ENCODE data around the gene LIPC.

The LIPC gene

GRCh38 chr15:58554758-58555157, 123.0 kb downstream of the LIPC start:
- H3K4me3 ChIP-seq (ENCODE audit: low read depth, low read length) = no peak overlapping the region
- no peak for DNase-seq (ENCODE audit: low read depth)
- TF ChIP-seq, protein P1, sequence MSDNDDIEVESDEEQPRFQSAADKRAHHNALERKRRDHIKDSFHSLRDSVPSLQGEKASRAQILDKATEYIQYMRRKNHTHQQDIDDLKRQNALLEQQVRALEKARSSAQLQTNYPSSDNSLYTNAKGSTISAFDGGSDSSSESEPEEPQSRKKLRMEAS (IDR thresholded peaks at IDR 0.05; ENCODE audit: low read depth, low read length) = no peak
- TF ChIP-seq POLR2A (IDR thresholded peaks at IDR 0.05; ENCODE audit: extremely low read depth, insufficient read length) = no peak
- TF ChIP-seq CTCF (IDR thresholded peaks at IDR 0.05; ENCODE audit: low read depth, low read length) = no peak
- TF ChIP-seq MYC (IDR thresholded peaks at IDR 0.05; ENCODE audit: low read depth, low read length) = no peak

GRCh38 chr15:58555162-58556027, 123.6 kb downstream of the LIPC start:
- no peak overlapping the region for H3K4me3 ChIP-seq (ENCODE audit: low read depth, low read length)
- TF ChIP-seq MYC (IDR thresholded peaks at IDR 0.05; ENCODE audit: low read depth, low read length) (no peak), CTCF (IDR thresholded peaks at IDR 0.05; ENCODE audit: low read depth, low read length) (no peak), POLR2A (IDR thresholded peaks at IDR 0.05; ENCODE audit: extremely low read depth, insufficient read length) (no peak)
- TF ChIP-seq, protein P1 (IDR thresholded peaks at IDR 0.05; ENCODE audit: low read depth, low read length) = no peak
- peak; percentile 6 for DNase-seq (ENCODE audit: low read depth)

- TF ChIP-seq, protein P1 (IDR thresholded peaks at IDR 0.05; ENCODE audit: low read depth, low read length) = no peak
- TF ChIP-seq MYC (IDR thresholded peaks at IDR 0.05; ENCODE audit: low read depth, low read length) = no peak
- TF ChIP-seq POLR2A (IDR thresholded peaks at IDR 0.05; ENCODE audit: extremely low read depth, insufficient read length) = no peak
- no peak for TF ChIP-seq CTCF (IDR thresholded peaks at IDR 0.05; ENCODE audit: low read depth, low read length)
- H3K4me3 ChIP-seq (ENCODE audit: low read depth, low read length) = no peak overlapping the region
- DNase-seq (ENCODE audit: low read depth) = peak; percentile 6
Observed at GRCh38 chr15:58556028-58556361, 124.2 kb downstream of the LIPC start.

DNA sequence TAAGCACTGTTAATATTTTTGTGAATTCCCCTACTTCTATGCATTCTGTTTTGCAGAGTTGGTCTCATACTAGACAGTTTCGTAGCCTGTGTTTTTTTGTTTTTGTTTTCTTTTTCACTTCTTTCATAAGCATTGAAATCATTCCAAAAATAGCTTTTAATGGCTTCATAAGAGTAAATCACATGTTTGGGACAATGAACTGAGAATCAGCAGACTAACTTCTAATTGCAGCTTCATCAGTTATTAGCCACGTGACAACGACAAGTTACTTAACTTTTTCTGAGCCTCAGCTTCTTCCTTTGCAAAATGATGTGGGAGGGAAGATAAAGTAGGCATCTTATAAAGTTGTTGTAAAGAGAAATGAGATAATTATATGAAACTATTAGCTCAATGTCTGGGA, 124.8 kb downstream of the LIPC start:
- no peak for DNase-seq (ENCODE audit: low read depth)
- TF ChIP-seq, protein P1 (IDR thresholded peaks at IDR 0.05; ENCODE audit: low read depth, low read length) = no peak
- no peak for TF ChIP-seq POLR2A (IDR thresholded peaks at IDR 0.05; ENCODE audit: extremely low read depth, insufficient read length)
- no peak for TF ChIP-seq MYC (IDR thresholded peaks at IDR 0.05; ENCODE audit: low read depth, low read length)
- TF ChIP-seq CTCF (IDR thresholded peaks at IDR 0.05; ENCODE audit: low read depth, low read length) = no peak
- H3K4me3 ChIP-seq (ENCODE audit: low read depth, low read length) = no peak overlapping the region

DNA sequence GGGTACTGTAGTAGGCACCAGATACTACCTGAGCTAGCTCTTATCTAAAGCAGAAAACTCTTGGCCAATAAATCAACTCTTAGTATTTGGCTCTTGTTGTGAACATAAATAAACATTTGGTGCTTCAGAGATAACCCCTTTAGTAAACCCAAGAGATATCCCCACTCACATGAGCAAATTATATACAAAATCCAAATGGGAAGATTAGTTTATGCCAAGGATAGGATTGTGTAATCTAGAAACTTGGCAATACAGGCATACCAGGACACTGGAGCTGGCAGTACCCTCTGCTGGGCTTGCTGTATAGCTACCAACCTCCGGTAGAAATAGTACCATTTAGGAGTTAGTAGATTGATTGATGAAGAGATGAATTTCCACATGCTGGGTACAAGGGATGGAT, 127.0 kb downstream of the LIPC start:
- no peak overlapping the region for H3K4me3 ChIP-seq (ENCODE audit: low read depth, low read length)
- no peak for TF ChIP-seq POLR2A (IDR thresholded peaks at IDR 0.05; ENCODE audit: extremely low read depth, insufficient read length)
- TF ChIP-seq, protein P1 (IDR thresholded peaks at IDR 0.05; ENCODE audit: low read depth, low read length) = no peak
- TF ChIP-seq CTCF (IDR thresholded peaks at IDR 0.05; ENCODE audit: low read depth, low read length) = no peak
- no peak for TF ChIP-seq MYC (IDR thresholded peaks at IDR 0.05; ENCODE audit: low read depth, low read length)
- no peak for DNase-seq (ENCODE audit: low read depth)
